Forelimb muscle (tissue), 1 donor: ENCODE measurements around the gene ARHGEF17. TPM values are rescaled to one million over a fixed set of nuclear protein-coding genes. Genes with fewer than 3 reads are reported as not detected.

Source experiments
- DNase-seq: peaks from one replicate; pipeline ENCODE4 v3.0.0-alpha.2; 2013; ENCODE audit warnings: low read depth
- polyA plus RNA-seq: library from polyadenylated mRNA; unstranded; fragments of 120-200 nt; gene quantifications from one replicate; pipeline ENCODE4 v1.2.1, GENCODE V29; 2013; ENCODE audit not compliant: insufficient read length

ARHGEF17 gene
- polyA plus RNA-seq, 1 donor, result 44.5 TPM

DNA sequence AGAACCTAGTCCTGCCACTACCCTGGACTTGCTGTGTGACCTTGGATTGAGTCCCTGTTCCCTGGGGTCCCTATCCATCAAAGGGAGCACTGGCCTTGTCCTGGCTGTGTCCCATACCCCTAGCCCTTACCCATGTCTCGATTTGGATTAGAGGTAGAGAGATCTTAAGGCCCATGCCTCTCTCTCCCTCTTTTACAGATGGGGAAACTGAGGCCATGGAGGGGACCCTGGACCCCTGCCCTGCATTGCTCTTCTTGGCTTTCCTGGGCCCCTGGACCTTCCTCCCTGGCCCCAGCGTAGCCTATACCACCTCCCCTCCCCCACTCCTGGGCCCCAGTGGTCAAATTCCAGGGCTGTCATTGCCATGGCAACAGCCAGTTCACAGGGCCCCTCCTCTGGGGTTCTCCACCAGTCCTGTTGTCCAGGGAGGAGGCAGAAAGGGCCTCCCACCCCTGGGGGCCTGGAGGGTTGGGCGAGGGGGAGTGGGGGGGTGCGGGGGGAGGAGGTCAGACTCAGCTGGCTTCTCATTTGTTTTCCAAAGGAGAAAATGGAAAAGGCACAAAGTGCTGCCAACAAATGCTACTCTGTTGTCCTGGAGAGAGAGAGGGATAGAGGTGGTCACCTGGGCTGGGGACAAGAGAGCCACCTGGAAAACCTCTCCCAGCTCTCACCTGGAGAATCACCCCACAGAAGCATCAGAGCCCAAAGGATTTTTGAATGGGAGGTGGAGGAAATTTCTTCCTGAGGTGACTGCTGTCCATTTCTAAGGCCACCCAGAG is 23.3 kb downstream of the ARHGEF17 start:
- no peak for DNase-seq

DNA sequence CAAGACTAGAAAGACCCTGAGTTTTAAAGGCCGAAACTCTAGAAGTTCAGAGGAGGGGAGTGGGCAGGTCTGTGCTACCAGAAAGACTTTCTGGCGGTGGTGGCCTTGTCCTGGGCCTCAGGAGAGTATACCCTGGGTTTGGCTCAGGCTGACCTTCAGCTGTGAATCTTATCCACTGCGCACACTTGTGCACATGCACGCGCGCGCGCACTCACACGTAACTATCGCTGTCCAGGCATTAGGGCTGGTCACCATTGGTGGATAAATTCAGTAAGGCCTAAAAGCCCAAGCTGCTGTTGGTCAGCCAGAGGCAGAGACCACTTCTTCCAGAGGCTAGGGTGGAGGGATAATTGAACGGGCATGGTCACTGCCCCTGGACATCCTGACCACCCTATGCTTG is 25.1 kb downstream of the ARHGEF17 start:
- DNase-seq, result no peak

DNA sequence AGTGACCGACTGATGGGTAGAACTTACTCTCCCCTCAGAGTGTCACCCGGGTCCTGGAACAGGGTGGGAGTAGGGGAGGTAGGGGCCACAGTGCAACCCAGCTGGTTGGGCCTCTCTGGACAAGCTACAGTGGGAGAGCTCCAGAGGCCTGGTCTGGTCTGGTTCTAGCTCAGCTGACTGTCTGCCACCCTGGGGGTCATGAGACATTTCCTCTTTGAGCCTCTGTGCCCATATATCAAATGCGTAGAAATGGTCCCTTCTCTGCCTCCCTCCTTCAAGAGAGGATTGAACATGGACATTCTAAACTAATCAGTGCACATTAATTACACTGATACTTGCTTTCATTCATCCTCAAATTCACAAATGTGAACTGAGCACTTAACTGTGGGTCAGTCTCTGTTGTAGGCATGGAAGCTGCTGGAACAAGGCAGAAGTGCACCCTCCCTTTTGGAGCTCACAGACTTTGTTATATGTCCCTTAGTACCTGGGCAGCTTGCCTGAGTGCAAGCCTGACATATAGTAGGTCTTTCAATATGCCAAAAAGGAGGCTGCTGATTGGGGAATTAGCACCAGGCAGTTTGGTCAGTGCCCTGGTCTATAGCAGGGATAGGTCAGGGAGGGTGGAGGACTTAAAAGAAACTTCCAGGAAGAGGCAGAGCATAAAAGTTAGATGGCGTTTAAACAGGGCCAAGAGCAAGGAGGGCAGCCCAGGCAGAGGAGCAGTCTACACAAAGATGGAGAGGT is 25.7 kb downstream of the ARHGEF17 start:
- no peak for DNase-seq

DNA sequence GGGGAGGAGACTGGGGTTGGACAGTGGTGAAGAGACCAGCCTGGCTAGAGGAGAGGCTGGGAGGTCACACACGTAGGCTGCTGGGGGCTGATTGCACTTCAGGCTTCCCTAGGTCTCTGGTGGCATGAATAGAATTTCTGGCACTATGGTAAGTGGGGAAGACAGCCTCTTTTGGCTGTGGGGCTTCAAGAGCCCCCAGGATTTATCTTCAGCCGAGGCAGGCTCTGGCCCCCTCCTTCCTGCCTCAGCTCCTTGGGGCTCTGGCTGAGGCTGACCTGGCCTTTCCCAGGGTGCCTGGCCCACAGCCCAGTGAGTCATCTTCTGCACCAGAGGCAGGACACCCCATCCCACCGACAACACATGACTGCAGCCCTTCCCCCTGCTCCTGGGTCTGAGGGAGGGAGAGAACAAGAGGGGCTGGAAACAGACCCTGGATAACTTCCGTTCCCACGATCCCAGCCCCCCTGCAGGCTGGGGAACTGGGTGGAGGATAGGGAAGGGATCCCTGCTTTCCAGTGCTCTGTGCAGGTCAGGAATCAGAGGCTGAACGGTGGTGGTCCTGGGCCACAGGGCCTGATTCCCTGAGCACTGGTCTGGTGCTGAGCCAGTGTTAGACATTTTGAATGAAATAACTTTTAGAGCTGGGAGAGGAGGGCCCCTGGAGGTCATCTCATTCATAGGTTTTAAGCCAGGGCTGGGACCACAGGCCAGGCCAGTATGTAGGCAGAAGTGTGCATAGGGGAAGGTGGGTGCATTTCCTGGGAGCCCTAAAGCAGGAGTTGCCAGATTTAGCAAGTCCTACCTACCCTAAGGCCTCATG is 26.5 kb downstream of the ARHGEF17 start:
- DNase-seq, result peak; percentile 55

DNA sequence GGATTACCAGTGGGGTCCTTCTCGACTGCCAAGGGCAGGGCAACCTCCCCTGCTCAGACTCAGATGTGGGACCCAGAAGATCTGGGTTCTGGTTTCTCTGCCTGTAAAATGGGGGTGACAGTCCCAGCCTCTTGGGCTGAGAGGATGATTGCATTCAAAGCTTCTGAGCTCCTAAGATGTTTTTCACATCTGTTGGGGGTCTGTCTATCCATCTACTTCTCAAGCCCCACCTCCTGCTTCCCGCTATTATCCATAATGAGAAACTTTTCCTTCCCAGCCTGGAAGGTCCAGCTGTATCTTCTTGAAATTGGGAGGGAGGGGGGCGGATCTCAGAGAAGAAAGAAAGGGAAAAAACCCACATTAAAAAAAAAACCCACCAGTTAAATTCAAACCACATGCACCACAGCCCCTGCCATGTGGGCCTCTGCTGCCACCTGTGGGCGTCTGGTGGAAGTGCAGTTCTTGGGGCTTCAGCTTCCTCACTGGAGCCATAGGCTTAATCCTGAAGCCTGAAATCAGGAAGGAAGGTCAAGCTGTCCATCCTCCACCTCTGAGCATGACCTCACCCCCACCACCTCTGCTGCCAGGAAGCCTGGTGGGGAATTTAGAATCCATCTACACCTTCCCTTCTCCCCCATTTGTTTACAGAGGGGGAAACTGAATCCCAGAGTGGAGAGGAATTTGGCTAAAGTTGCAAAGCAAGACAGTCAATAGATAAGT is 27.3 kb downstream of the ARHGEF17 start:
- peak; percentile 76 for DNase-seq

DNA sequence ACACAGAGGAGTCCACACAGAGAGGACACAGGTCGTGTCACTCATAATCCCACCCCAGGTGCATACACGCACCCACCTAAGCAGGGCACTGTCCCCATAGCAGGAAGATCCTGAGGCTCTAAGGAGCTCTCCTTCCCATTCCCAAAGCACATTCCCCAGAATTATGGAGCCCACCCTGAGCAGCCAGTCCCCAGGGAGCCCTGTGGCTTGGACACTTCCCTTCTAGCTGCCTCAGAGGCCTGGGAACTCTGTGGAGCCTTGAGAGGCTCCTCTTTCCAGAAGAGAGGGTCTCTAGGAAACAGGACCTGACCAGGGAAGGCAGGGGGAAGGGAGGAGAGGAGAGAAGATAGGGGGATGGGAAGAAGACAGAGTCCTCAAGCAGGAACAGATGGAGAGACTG is 29.8 kb downstream of the ARHGEF17 start:
- DNase-seq, result no peak

DNA sequence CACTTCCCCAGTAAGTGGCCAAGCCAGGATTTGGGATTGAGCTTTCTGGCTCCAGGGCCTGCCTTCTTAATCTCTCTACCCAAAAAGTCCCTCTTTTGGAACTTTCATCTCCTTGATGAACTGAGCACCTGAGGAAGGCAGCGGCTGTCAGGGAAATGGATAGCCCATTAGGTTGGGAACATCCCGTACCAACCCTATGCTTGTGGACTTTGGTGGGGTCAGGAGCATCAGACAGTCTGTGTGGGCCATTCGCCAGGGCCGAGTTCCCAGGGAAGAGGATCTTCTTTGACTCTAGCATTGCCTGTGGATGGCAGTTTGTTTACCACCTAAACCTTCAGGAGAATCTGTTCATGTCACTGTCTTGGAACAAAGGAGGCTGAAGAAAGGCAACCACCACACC is 30.2 kb downstream of the ARHGEF17 start:
- DNase-seq, result no peak

DNA sequence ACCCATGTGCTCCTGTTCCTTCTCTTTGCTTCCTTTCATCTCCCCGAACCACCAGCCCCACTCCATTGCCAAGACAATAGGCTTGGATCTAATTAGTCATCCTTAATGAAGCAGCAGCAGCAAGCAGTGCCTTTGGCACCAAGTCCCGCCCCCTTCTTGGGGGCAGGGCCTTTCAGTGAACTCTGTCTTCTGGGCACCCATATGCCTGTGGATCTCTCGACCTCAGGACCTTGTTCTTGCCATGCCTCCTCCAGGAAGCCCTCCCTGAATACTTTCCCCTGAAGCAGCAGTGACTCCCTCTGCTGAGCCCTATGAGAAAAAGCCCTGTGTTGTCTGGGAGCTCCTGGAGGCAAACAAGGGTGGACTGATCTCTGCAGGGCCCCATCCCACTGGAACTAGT is 32.1 kb downstream of the ARHGEF17 start:
- no peak for DNase-seq

DNA sequence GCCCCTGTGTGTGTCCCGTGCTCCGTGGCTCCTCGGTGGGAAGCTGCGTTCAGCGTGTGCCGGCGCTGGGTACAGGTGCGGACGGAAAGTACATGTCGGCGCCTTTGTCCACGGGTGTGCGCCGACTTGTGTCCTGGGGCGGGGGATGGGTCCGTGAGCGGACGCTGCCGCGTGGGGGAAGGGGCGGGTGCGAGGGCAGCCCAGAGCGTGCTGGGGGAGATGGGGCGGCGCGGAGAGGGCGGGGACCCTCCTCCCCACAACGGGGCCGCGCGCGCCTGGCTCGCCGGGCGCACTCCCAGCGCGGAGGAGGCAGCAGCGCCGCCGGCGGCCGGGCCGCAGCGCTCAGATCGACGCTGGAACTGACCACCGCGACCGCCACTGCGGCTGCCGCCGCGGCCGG is 34.6 kb downstream of the ARHGEF17 start:
- DNase-seq, result no peak

DNA sequence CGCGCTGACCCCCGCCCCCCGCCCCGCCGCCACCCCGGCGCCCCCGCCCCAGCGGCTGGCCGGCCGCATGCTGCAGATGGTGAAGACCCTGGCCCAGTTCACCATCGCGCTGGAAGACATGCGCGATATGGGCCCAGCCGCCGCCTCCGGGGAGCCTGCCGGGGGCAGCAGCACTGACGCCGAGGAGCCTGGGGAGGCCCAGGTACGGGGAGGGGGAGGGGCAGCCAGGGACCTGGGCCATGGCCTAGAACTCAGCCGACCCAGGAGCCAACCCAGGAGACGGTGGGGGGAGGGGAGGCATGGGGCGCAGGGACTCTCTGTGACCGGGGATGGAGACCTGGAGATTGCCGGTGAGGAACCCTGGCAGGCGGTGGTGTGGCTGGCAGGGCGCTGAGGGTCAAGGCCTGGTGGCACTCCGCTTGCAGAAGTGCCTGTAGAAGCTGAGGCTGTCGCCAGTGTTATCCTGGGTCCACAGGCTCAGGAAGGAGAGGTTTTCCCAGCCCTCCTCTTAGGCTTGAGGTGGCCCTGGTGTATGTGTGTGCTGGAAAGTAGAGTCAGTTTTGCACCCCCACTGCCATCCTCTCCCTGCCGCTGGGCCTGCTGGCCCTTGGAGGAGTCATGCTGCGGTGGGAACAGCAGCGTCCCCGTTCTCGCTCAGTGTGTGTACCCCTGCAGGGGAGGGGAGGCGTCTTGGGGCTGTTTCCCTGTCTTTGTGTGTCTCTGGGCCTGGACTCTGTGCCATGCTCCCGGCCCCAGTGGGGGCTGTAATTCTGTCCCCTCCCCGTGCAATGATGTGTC is 35.2 kb downstream of the ARHGEF17 start:
- no peak for DNase-seq

DNA sequence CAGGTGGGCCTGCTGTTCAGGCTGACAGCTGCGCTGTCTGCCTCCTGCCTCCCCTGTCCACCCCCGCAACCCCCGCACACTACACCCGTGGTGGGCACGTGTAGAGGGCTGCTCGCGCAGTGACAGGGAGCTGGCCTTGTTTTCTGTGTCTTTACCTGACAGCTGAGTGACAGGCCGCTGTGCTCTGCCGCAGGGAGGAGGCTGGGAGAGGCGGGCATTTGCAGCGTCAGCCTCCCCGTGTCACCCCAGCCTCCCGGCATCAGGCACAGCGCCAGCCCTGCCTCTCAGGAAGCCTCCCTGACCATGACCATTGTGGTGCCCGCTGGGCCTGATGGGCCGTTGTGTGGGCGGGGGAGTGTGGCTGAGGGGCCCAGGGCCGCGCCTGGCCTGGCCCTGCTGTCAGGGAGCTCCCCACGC is 36.1 kb downstream of the ARHGEF17 start:
- DNase-seq, result no peak

DNA sequence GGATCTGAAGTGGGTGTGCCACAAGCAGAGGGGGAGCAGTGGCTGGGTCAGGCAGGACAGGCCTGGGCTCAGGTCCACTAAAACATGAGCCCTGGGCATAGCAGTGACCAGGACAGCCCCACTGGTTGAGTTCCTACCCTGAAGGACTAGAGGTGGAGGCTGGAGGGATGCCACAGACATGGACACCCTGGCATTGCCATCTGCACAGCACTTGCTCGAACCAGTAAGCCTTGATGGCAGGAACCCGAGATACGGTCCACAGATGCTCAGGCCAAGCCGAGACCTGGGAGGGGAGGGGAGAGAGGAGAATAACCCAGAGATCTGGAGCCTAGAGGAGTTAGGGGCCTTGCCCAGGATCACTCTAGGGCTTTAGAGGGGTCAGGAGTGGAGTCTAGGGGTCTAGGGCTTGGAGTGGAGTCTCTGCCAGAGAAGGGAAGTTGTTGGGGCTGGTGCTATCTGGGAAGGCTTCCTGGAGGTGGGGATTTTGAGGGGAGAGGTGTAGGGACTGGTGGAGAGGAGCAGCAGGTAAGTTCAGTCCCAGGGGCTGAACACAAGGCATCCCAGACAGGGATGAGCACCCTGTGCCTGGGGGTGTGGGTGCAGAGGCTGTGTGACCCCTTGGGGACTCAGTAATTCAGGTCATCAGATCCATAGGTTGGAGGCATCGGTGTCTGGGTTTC is 37.5 kb downstream of the ARHGEF17 start:
- DNase-seq, result no peak

DNA sequence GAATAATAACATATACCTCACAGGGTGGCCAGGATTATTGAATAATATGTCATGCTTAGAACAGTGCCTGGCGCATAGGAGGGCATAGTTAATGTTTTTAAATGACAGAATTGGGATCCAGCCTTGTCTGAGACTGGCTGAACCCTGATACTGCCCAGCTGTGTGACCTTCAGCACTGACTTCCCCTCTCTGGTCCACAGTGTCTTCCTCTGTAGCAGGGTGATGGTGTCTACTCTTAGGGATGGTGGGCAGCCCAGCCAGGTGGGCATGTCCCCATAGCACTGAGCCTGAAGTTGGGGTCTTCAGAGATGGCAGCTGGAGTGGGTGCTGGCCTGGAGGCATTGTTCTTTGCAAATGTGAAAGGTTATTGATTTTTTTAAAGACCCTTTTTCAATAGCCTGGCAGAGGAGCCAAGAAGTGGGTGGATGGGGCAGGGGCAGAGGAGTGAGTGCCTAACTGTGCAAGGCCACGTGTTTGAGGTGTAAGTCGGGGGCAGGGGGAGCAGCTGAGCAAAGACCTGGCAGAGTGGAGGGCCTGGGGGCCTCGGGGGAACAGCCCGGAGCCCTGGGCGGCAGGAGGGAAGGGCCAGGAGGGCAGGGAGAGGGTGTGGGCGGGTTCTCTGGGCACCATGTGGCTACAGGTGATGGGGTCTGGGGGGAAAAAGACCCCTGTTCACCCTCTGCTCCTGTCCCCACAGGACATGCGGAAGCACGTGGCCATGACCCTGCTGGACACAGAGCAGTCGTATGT is 38.3 kb downstream of the ARHGEF17 start:
- no peak for DNase-seq

DNA sequence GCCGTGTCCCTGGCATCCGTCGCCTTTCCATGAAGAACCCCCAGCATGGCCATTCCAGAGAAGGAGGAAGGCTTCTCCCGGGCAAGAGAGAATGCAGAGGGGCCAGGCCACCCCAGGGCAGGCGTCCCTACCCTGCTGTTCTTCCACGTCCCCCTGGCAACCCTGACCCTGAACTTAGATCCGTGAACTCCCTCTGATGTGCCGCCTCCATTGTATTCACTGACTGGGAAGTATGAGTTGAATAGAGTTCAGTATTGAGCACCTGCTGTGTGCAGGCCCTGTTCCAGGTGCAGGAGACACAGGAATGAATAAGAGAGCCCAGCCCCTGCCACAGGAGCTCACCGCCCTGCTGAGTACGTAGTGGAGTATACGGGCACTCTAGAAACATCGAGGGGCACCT is 39.0 kb downstream of the ARHGEF17 start:
- DNase-seq, result no peak

DNA sequence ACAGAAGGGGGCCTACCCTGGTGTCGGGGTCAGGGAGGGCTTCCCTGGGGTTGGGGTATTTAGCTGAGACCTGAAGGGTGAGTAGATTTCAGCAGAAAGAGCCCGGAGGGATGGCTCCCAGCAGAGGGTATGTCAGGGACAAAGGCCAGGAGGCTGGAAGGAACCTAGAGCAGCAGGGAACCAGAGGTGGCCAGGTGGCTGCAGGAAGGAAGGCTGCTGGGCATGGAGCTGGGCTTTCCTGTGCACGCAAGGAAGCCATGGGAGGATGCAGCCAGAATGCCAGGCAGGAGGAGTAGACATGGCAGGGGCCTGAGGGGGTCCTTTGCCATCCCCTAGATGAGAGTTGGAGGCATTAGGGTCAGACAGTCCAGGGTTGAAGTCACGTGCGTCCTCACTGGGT is 40.8 kb downstream of the ARHGEF17 start:
- no peak for DNase-seq

DNA sequence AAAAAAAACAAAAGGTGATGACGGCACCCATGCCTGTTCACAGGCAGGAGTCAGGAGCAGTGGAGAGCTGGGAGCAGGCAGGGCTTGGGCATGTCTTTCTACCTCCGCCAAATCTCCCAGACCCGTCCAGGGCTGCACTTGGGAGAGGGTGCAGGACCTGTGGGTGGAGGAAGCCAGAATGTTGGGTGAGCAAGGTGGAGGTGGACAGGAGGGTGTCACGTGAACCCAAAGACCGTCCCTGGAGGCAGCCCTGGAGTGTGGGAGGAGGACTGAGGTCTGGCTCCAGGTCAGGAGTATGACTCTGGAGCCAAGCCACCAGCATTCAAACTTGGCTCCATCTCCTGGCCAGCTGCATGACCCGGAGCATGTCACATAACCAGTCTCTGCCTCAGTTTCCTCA is 41.6 kb downstream of the ARHGEF17 start:
- no peak for DNase-seq

DNA sequence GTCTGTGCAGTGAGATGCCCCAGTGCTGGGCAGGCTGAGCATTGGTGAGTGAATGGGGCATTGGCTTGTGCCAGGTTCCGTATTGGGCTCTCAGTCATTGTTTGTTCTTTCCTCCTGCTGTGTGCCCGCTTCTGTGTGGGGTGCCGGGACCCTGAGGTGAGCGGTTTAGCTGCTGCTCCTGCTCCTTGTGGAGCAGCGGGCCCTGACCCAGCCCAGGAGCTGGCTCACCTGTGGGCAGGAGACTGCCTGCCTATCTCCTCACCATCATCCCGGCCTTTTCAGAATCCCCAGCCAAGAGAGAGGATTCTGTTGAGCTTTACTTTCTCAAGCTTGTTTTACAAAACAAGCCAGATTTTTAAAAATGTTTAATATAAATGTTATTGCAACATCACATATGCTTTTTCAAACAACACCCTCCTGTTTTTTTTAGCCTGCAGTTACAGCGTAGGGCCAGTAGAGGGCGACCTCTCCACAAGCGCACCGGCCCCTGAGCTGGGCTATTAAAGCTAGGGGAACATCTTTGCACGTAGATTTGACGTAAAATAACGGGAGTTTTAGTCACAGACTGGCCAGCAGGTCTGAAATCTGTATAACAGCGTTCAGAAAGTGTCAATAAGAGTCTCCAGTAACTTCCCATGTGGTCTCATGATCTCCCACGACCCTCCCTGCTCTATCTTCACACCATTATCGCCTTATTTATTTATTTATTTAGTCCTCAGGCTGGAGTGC is 43.0 kb downstream of the ARHGEF17 start:
- DNase-seq, result no peak

DNA sequence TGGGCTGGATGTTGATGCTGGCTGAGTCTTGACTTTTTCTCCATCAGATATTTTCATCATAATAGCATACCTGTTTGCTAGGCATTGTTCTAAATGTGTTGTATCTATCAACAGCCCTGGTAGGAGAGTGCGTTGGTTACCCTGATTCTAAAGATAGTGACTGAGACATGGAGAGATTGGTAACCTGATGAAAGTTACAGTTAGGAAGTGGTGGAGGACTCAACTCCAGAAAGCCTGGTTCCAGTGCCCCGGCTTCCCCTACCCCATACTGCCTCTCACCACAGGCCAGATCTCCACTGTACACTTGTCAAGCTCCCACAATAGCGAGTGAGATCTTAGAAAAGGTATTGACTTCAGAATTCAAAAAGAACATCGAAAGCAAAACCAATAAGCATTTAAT is 45.3 kb downstream of the ARHGEF17 start:
- no peak for DNase-seq

DNA sequence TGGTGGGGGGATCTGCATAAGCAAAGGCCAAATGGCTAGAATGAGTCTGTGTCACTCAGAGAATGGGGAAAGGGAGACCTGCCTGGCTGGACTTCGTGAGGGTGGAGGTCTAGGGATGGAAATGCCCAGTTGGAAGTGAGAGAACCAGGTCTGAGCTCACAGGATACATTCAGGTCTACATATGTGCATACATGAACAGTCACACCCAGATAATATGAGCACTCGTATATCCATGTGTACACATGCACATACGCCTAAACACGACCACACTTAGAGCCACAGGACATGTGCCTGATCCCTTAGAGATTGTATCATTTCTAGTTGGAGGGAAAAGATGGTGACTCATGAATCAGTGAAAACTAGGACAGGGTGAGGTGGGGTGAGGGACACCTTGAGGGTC is 47.0 kb downstream of the ARHGEF17 start:
- no peak for DNase-seq
